ENCODE measurements around the gene CEACAM18. TPM values are rescaled to one million over a fixed set of nuclear protein-coding genes. Genes with fewer than 3 reads are reported as not detected.

Gene CEACAM18
- total and polyA plus RNA-seq, 2 donors (not counting 1 experiment from before 2014, with no cell fraction given), result not detected

DNA sequence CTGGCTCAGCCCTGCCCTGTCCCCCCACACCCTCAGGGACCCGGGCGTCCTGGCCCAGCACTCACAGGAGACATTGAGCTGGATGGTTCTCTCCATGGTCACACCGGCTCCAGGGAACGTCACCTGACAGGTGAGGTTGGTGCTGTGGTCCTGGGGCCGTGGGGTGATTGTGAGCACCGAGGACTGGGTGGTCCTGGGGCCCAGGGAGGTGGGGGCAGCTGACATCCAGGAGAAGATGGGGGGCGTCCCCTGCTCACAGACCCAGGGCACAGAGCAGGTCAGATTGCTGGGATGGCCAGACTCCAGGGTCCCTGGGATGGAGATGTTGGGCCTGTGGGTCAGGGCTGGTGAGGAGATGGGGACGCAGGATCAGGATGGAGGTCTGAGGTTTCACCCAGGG lies 52.3 kb downstream of the CEACAM18 start:
- Mint-ChIP-seq H3K27me3 (no peaks in the 10 kb centered on the region), H3K4me3 (peak overlapping the region; percentile 88), H3K27ac (peak overlapping the region; percentile 83), H3K9me3 (ENCODE audit: insufficient read depth) (no peaks in the 10 kb centered on the region), H3K4me1 (peaks cover 81% of the 10 kb centered on the region)
- WGBS (ENCODE audit: insufficient coverage), result 93% methylated on average over 7 of the region's 8 CpGs
- POLR2A ChIA-PET, result no interaction called here
- CTCF ChIA-PET, result interaction anchor here (1.2 to 4.4 kb wide), 6 partner anchors 8 to 125 kb away, joined by 5 to 27 read pairs (median 8); no protein-coding TSS in a partner anchor
- no peak overlapping the region for H3K27ac ChIP-seq (ENCODE audit: low read length in 2 of 2)
- DNase-seq (no peak), ATAC-seq (ENCODE audit: low read depth) (no peak)
- H3K79me2 ChIP-seq (ENCODE audit: control insufficient read depth, insufficient read depth, low read length), result peaks cover 5% of the 10 kb centered on the region
- no peaks in the 10 kb centered on the region for H3K27me3 ChIP-seq (replicated peaks in 1 of 4; ENCODE audit: control extremely low read depth in 1 of 4, control insufficient read depth in 3 of 4, insufficient read depth in 4 of 4, low read length in 3 of 4)
- intact Hi-C loops (cut with micrococcal nuclease), result loop anchor here (2.0 to 5.0 kb wide), 4 partner anchors 42 to 122 kb away; partner anchors contain the start of genes SIGLEC10 and ZNF175
- no peaks in the 10 kb centered on the region for H4K20me1 ChIP-seq (ENCODE audit: control insufficient read depth, insufficient read depth, low read length, poor library complexity, severe bottlenecking)
- H3K4me3 ChIP-seq (ENCODE audit: control extremely low read depth in 1 of 5, extremely low read depth in 1 of 5, insufficient read depth in 1 of 5, low read depth in 2 of 5, low read length in 4 of 5), result peak overlapping the region in 3 of 5 experiments; percentile 51 to 60 (median 52)
- no peak overlapping the region for H2AFZ ChIP-seq (ENCODE audit: insufficient read depth, low read depth, low read length, poor library complexity, severe bottlenecking)
- H3K4me1 ChIP-seq (ENCODE audit: control insufficient read depth in 2 of 2, insufficient read depth in 2 of 2, low read length in 2 of 2), result peaks cover 28 to 48% of the 10 kb centered on the region in 2 donors
- peaks cover 0 to 9% of the 10 kb centered on the region in 2 experiments for H3K36me3 ChIP-seq (replicated peaks in 1 of 2; ENCODE audit: control extremely low read depth in 1 of 2, control insufficient read depth in 1 of 2, extremely low read depth in 1 of 2, insufficient read depth in 2 of 2, low read length in 1 of 2)
- H3K9ac ChIP-seq (ENCODE audit: low read length), result peak overlapping the region; percentile 64
- peak overlapping the region; percentile 74 for H3K4me2 ChIP-seq (replicated peaks; ENCODE audit: low read depth, low read length, poor library complexity, severe bottlenecking)
- TF ChIP-seq, protein P1, sequence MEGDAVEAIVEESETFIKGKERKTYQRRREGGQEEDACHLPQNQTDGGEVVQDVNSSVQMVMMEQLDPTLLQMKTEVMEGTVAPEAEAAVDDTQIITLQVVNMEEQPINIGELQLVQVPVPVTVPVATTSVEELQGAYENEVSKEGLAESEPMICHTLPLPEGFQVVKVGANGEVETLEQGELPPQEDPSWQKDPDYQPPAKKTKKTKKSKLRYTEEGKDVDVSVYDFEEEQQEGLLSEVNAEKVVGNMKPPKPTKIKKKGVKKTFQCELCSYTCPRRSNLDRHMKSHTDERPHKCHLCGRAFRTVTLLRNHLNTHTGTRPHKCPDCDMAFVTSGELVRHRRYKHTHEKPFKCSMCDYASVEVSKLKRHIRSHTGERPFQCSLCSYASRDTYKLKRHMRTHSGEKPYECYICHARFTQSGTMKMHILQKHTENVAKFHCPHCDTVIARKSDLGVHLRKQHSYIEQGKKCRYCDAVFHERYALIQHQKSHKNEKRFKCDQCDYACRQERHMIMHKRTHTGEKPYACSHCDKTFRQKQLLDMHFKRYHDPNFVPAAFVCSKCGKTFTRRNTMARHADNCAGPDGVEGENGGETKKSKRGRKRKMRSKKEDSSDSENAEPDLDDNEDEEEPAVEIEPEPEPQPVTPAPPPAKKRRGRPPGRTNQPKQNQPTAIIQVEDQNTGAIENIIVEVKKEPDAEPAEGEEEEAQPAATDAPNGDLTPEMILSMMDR (IDR thresholded peaks at IDR 0.05), result no peak
- TF ChIP-seq EZH2 (IDR thresholded peaks at IDR 0.05; ENCODE audit: borderline replicate concordance, insufficient read depth, low read depth, low read length, poor library complexity, severe bottlenecking), result no peak
- peaks cover 0 to 4% (median 0%) of the 10 kb centered on the region in 3 donors for H3K9me3 ChIP-seq (ENCODE audit: control extremely low read depth in 1 of 3, control insufficient read depth in 2 of 3, insufficient read depth in 1 of 3, low read length in 2 of 3)

Data from B cell (primary cell).